Prostate gland (tissue), 2 donors: Measurements from ENCODE around the gene RBM6.

Source experiments
- POLR2A ChIP-seq: fragments of 450-650 bp; IDR thresholded peaks from one replicate; pipeline ENCODE4 v1.6.1; 2016; ENCODE audit warnings: antibody characterized with exemption, mild to moderate bottlenecking
- POLR2AphosphoS5 ChIP-seq: sonication (generic); formaldehyde crosslinking; IDR thresholded peaks from one replicate; pipeline ENCODE4 v1.6.1; 2017; ENCODE audit warnings: antibody characterized with exemption
- TF ChIP-seq, protein P1 (sequence below), 4 experiments: fragments of 200-600 bp in 2 of 4; fragments of 450-650 bp in 2 of 4; sonication (generic) in 2 of 4; IDR thresholded peaks; 1 replicate in 3 of 4; 2 replicates in 1 of 4; pipeline ENCODE4 v1.5.1; 2016 to 2019; ENCODE audit warnings: antibody characterized with exemption in 4 of 4, mild to moderate bottlenecking in 2 of 4, moderate library complexity in 2 of 4

DNA sequence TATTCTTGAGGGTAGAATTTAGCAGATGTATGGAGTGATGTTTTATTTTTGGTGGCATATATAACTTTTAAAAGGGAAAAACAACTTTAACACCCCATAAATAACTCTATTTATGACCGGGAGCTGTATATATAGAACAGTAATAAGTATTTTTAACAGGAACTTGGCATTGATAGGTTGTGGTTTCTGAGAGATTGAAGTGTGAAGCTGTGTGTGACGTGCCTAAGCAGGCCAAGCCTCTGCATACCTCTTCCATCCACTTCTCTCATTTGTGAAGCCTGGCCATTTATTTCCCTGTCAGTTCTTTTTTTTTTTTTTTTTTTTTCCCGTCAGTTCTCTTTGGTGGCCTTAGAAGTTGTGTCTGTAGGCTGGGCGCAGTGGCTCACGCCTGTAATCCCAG is 171.8 kb downstream of the RBM6 start:
- TF ChIP-seq, protein P1, sequence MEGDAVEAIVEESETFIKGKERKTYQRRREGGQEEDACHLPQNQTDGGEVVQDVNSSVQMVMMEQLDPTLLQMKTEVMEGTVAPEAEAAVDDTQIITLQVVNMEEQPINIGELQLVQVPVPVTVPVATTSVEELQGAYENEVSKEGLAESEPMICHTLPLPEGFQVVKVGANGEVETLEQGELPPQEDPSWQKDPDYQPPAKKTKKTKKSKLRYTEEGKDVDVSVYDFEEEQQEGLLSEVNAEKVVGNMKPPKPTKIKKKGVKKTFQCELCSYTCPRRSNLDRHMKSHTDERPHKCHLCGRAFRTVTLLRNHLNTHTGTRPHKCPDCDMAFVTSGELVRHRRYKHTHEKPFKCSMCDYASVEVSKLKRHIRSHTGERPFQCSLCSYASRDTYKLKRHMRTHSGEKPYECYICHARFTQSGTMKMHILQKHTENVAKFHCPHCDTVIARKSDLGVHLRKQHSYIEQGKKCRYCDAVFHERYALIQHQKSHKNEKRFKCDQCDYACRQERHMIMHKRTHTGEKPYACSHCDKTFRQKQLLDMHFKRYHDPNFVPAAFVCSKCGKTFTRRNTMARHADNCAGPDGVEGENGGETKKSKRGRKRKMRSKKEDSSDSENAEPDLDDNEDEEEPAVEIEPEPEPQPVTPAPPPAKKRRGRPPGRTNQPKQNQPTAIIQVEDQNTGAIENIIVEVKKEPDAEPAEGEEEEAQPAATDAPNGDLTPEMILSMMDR (IDR thresholded peaks at IDR 0.05) = no peak
- TF ChIP-seq POLR2A (no peak), POLR2AphosphoS5 (no peak)
